GM18951 (cell line): ENCODE measurements around the gene TOP1.
"Not testable (repeated sequence)": the region's sequence is repeated elsewhere in the genome, so short reads cannot be mapped to it uniquely, and the experiment has no call there.

Experiments used
- POLR2A ChIP-seq: IDR thresholded peaks from 4 replicates; pipeline ENCODE4 v1.6.1; 2011; ENCODE audit warnings: mild to moderate bottlenecking; ENCODE audit not compliant: insufficient read length, insufficient read depth; ENCODE audit errors: extremely low read depth
- in situ Hi-C: fragments of 300-500 bp; cut with MboI; formaldehyde crosslinking; loops from one replicate; pipeline ENCODE4 v1.12.0; 2022; ENCODE audit warnings: low sequenced_read_pairs, mixed read lengths, inconsistent platforms; ENCODE audit not compliant: unreplicated experiment

TOP1 gene

DNA sequence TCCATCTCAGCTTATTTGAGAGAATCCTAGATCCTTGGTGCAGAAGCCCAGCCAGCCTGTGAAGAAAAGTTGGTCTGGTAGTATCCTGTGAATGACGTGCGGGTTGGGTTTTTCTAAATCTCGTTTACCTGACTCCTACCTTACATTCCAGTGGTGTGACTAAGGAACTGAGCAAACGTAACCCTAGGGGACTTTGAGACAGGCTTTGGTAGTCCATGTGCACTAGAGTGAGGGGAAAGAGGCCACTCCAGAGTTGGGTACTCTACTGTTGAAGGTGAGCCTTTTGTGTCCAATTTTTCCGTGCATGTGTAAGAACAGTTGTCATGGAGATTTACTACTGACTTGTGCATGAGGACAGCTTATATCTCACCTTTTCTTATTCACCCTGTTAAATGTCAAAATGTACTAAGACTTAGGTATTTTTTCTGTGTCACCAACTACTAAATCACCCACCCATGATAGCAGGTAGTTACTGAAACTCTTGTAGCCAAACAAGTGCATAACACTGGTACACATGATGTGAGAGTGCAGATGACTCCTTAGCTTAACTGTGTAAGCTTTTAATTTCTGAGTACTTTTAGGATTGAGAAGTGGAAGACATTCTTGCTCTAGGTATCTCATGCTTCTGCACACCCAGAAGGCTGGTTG, 82.4 kb downstream of the TOP1 start:
- TF ChIP-seq POLR2A, result no peak
- in situ Hi-C loops, result no loop called here

DNA sequence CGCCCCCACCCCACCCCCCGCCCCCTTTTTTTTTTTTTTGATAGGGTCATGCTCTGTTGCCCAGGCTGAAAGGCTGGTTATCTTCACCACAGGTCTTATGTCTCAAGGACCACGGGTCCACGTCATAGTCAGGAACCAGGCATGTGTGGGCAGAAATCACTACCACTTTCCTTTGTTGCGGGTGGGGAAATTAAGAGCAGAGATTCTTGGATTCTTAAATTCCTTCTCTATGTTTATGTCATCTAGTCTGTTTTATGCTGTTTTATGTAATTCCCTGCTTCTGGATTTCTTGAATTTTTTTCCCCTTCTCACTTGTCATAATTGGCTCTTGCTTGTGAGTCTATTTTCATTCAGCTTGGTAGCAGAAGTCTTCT, 82.9 kb downstream of the TOP1 start:
- no peak for TF ChIP-seq POLR2A
- in situ Hi-C loops, result no loop called here

DNA sequence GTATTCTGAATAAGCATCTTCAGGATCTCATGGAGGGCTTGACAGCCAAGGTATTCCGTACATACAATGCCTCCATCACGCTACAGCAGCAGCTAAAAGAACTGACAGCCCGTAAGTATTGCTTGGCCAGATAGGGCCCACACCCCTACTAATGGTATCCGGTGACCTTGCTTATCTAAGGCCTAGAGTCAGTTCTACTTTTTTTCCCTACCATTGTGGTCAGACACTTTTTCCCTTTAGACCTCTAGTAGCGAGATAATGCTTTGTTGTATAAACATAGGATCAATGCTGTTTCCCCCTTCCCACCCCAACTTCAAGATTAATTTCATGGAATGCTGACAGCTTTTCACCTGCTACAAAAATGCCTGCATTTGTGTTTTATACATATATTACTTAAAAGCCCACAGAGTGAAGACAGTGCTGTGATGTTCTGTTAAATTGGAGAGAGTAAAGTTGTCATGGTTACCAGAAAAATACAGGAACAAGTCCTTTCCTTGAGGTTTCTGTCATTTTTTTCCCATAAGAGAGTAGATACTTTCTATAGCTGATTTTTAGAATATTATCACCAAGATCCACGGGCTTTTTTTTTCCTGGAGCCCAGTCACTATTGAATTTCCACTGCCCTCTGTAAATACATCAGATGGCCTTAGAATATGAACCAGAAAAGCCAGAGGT, 87.8 kb downstream of the TOP1 start:
- in situ Hi-C loops, result no loop called here
- no peak for TF ChIP-seq POLR2A

GRCh38 chr20:41118159-41118558, 89.5 kb downstream of the TOP1 start:
- in situ Hi-C loops, result not testable (repeated sequence)

GRCh38 chr20:41118632-41119031, 90.0 kb downstream of the TOP1 start:
- no peak for TF ChIP-seq POLR2A
- in situ Hi-C loops, result no loop called here

DNA sequence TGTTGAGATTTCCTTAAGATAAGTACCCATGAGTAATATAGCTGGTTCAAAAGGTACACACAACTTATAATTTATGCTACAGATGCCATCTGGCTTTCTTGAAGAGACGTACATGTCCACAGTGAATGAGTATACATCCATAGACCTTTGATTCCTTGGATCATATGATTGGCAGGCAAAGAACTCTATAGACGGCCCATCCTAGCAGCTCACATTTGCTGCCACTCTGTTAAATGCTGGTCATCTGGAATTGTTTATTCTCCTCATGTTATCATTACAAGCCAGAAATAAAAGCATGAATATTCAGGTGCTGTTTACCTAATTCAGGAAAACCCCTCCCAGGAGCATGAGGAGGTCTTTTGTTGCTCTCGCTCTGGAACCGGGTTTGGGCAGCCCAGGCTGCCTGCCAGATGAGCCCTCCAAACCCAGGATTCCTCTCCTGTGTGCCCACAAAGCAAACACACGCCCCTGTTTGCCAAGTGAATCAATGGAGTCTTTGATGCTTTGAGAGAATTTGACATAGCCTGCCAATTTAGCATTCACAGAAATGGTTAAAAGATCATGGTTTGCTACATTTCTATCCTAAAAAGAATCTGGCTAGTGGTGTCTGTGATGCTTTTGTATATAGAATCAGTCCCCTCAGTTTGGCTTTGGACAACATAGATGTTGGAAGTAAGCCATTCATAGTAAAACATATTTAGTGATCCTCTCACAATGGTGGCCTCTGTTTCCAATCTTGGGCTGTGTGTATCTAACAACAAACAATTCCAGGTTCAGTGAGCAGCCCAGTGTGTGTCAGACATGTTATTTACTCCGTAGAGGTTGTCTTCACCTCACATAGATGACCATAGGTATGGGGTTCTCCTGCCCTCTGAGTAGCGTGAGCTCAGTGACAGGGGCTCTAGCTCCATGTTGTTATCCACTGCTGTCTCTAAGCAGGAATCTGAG, 91.3 kb downstream of the TOP1 start:
- in situ Hi-C loops, result no loop called here

DNA sequence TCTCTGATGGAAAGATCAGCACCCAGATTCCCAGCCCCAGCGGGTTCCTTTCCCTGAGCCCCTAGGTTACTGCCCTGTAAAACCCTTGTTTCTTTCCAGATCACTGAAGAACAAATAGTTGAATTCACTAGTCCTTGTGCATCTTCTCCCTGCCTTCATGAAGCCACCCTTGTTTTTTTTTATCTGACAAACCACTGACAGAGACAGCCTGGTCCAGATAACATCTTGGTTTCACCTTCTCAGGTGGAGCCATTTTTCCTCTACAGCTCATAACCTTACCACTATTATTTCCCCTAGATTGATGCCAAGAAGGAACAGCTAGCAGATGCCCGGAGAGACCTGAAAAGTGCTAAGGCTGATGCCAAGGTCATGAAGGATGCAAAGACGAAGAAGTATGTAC, 92.8 kb downstream of the TOP1 start:
- in situ Hi-C loops, result no loop called here

More for the DNA sequence above, 91.3 kb downstream of the TOP1 start:
- TF ChIP-seq POLR2A, result no peak

GRCh38 chr20:41123631-41124030, 95.0 kb downstream of the TOP1 start:
- in situ Hi-C loops, result no loop called here
- no peak for TF ChIP-seq POLR2A

More for the DNA sequence above, 92.8 kb downstream of the TOP1 start:
- no peak for TF ChIP-seq POLR2A

GRCh38 chr20:41124451-41125094, 96.0 kb downstream of the TOP1 start:
- in situ Hi-C loops, result no loop called here
- no peak for TF ChIP-seq POLR2A

GRCh38 chr20:41125530-41126457, 97.2 kb downstream of the TOP1 start:
- TF ChIP-seq POLR2A, result no peak
- in situ Hi-C loops, result no loop called here

GRCh38 chr20:41126719-41127118, 98.1 kb downstream of the TOP1 start:
- TF ChIP-seq POLR2A, result no peak
- in situ Hi-C loops, result no loop called here

DNA sequence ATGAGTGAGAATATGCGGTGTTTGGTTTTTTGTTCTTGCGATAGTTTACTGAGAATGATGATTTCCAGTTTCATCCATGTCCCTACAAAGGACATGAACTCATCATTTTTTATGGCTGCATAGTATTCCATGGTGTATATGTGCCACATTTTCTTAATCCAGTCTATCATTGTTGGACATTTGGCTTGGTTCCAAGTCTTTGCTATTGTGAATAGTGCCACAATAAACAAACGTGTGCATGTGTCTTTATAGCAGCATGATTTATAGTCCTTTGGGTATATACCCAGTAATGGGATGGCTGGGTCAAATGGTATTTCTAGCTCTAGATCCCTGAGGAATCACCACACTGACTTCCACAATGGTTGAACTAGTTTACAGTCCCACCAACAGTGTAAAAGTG, 99.7 kb downstream of the TOP1 start:
- in situ Hi-C loops, result not testable (repeated sequence)
